Measurements from ENCODE around the gene C11orf87. TPM values are rescaled to one million over a fixed set of nuclear protein-coding genes. Genes with fewer than 3 reads are reported as not detected.

C11orf87 gene
- total and polyA plus RNA-seq, 7 donors = not detected

GRCh38 chr11:109378034-109378433 lies 44.0 kb upstream of the C11orf87 start:
- H3K9me3 ChIP-seq = no peaks in the 10 kb centered on the region
- TF ChIP-seq CTCF (IDR thresholded peaks at IDR 0.05) (no peak), POLR2A (IDR thresholded peaks at IDR 0.05) (no peak), EP300 (IDR thresholded peaks at IDR 0.05) (no peak), POLR2AphosphoS5 (IDR thresholded peaks at IDR 0.05) (no peak)
- H3K27me3 ChIP-seq = no peaks in the 10 kb centered on the region
- no peak overlapping the region for H3K27ac ChIP-seq
- intact Hi-C loops (cut with DNase I) = no loop called here
- H3K36me3 ChIP-seq = no peaks in the 10 kb centered on the region
- DNase-seq = no peak
- H3K4me3 ChIP-seq = no peak overlapping the region
- H3K4me1 ChIP-seq = no peaks in the 10 kb centered on the region

GRCh38 chr11:109383306-109383705 lies 38.7 kb upstream of the C11orf87 start:
- WGBS, 2 donors = 75 to 86% methylated on average over 1 of the region's 1 CpG
- intact Hi-C loops (cut with DNase I) = no loop called here
- H3K9me3 ChIP-seq = no peaks in the 10 kb centered on the region
- H3K27ac ChIP-seq = no peak overlapping the region
- no peaks in the 10 kb centered on the region for H3K36me3 ChIP-seq
- no peak overlapping the region for H3K4me3 ChIP-seq
- no peaks in the 10 kb centered on the region for H3K4me1 ChIP-seq
- TF ChIP-seq EP300 (IDR thresholded peaks at IDR 0.05) = no peak
- TF ChIP-seq POLR2A (IDR thresholded peaks at IDR 0.05) = no peak
- no peak for TF ChIP-seq POLR2AphosphoS5 (IDR thresholded peaks at IDR 0.05)
- no peak for TF ChIP-seq CTCF (IDR thresholded peaks at IDR 0.05)
- H3K27me3 ChIP-seq = no peaks in the 10 kb centered on the region
- DNase-seq = no peak

GRCh38 chr11:109384873-109385272 lies 37.1 kb upstream of the C11orf87 start:
- H3K27me3 ChIP-seq = no peaks in the 10 kb centered on the region
- no peaks in the 10 kb centered on the region for H3K36me3 ChIP-seq
- intact Hi-C loops (cut with DNase I) = no loop called here
- H3K9me3 ChIP-seq = no peaks in the 10 kb centered on the region
- no peak overlapping the region for H3K27ac ChIP-seq
- 44 to 77% methylated on average over 1 of the region's 1 CpG for WGBS, 2 donors
- no peak overlapping the region for H3K4me3 ChIP-seq
- no peaks in the 10 kb centered on the region for H3K4me1 ChIP-seq
- TF ChIP-seq POLR2AphosphoS5 (IDR thresholded peaks at IDR 0.05) = no peak
- TF ChIP-seq POLR2A (IDR thresholded peaks at IDR 0.05) = no peak
- TF ChIP-seq CTCF (IDR thresholded peaks at IDR 0.05) = no peak
- no peak for TF ChIP-seq EP300 (IDR thresholded peaks at IDR 0.05)
- no peak for DNase-seq

- no peaks in the 10 kb centered on the region for H3K36me3 ChIP-seq
- H3K4me1 ChIP-seq = no peaks in the 10 kb centered on the region
- TF ChIP-seq EP300 (IDR thresholded peaks at IDR 0.05) (no peak), CTCF (IDR thresholded peaks at IDR 0.05) (no peak), POLR2A (IDR thresholded peaks at IDR 0.05) (no peak), POLR2AphosphoS5 (IDR thresholded peaks at IDR 0.05) (no peak)
- 22 to 33% methylated on average over 3 of the region's 3 CpGs for WGBS, 2 donors
- H3K27me3 ChIP-seq = no peaks in the 10 kb centered on the region
- intact Hi-C loops (cut with DNase I) = no loop called here
- peaks cover 0 to 3% (median 0%) of the 10 kb centered on the region in 4 donors for H3K9me3 ChIP-seq
- H3K27ac ChIP-seq = no peak overlapping the region
- H3K4me3 ChIP-seq = no peak overlapping the region
- no peak for DNase-seq
Observed at GRCh38 chr11:109388982-109389381, 33.0 kb upstream of the C11orf87 start.

- H3K4me1 ChIP-seq = no peaks in the 10 kb centered on the region
- no peaks in the 10 kb centered on the region for H3K27me3 ChIP-seq
- intact Hi-C loops (cut with DNase I) = no loop called here
- H3K27ac ChIP-seq = no peak overlapping the region
- TF ChIP-seq POLR2AphosphoS5 (IDR thresholded peaks at IDR 0.05) (no peak), EP300 (IDR thresholded peaks at IDR 0.05) (no peak), CTCF (IDR thresholded peaks at IDR 0.05) (no peak), POLR2A (IDR thresholded peaks at IDR 0.05) (no peak)
- no peaks in the 10 kb centered on the region for H3K36me3 ChIP-seq
- DNase-seq = no peak
- no peak overlapping the region for H3K4me3 ChIP-seq
- 72 to 74% methylated on average over 2 of the region's 2 CpGs for WGBS, 2 donors
- H3K9me3 ChIP-seq = peaks cover 0 to 3% (median 0%) of the 10 kb centered on the region in 4 donors
Observed at GRCh38 chr11:109390752-109391151, 31.2 kb upstream of the C11orf87 start.
